ENCODE measurements around the gene SPATA31C1. TPM values are rescaled to one million over a fixed set of nuclear protein-coding genes. Genes with fewer than 3 reads are reported as not detected.

Gene SPATA31C1
- total and polyA plus RNA-seq, 2 donors (not counting 1 experiment from before 2014, with no cell fraction given), result not detected

- no peaks in the 10 kb centered on the region for H3K36me3 ChIP-seq (ENCODE audit: control insufficient read depth, insufficient read depth, low read length)
- no peaks in the 10 kb centered on the region for H3K4me1 ChIP-seq (ENCODE audit: control insufficient read depth, extremely low read depth, insufficient read depth, low read length)
- H3K9me3 ChIP-seq (ENCODE audit: control insufficient read depth, insufficient read depth, low read depth, low read length), result no peaks in the 10 kb centered on the region
- H3K4me2 ChIP-seq (ENCODE audit: extremely low read depth, insufficient read depth, low read length), result no peak overlapping the region
- DNase-seq (ENCODE audit: low read depth in 2 of 2), result no peak
- no peak overlapping the region for H3K9ac ChIP-seq (ENCODE audit: insufficient read depth, low read length)
- no peaks in the 10 kb centered on the region for H3K27me3 ChIP-seq (ENCODE audit: control insufficient read depth, insufficient read depth, low read length)
- H2AFZ ChIP-seq (ENCODE audit: low read length), result no peak overlapping the region
- H3K4me3 ChIP-seq (replicated peaks in 1 of 4; ENCODE audit: control extremely low read depth in 1 of 4, insufficient read depth in 1 of 4, low read depth in 3 of 4, low read length in 4 of 4), result no peak overlapping the region
- TF ChIP-seq CTCF (conservative IDR thresholded peaks at IDR 0.05 in 1 of 2, IDR thresholded peaks at IDR 0.05 in 1 of 2; ENCODE audit: low read depth in 1 of 2, low read length in 2 of 2) (no peak), EZH2 (IDR thresholded peaks at IDR 0.05; ENCODE audit: low read length, missing control alignments) (no peak)
- no peaks in the 10 kb centered on the region for H3K79me2 ChIP-seq (ENCODE audit: control insufficient read depth, insufficient read depth, low read length)
- H3K27ac ChIP-seq (ENCODE audit: insufficient read depth, low read length), result no peak overlapping the region
- H4K20me1 ChIP-seq (ENCODE audit: control insufficient read depth, extremely low read depth, insufficient read depth, low read length), result no peaks in the 10 kb centered on the region
Measured at GRCh38 chr9:87944096-87944495, 26.3 kb downstream of the SPATA31C1 start.

- no peak overlapping the region for H3K9ac ChIP-seq (ENCODE audit: insufficient read depth, low read length)
- DNase-seq (ENCODE audit: low read depth in 2 of 2), result no peak
- TF ChIP-seq CTCF (conservative IDR thresholded peaks at IDR 0.05 in 1 of 2, IDR thresholded peaks at IDR 0.05 in 1 of 2; ENCODE audit: low read depth in 1 of 2, low read length in 2 of 2) (no peak), EZH2 (IDR thresholded peaks at IDR 0.05; ENCODE audit: low read length, missing control alignments) (no peak)
- no peak overlapping the region for H3K4me2 ChIP-seq (ENCODE audit: extremely low read depth, insufficient read depth, low read length)
- no peak overlapping the region for H2AFZ ChIP-seq (ENCODE audit: low read length)
- H3K4me1 ChIP-seq (ENCODE audit: control insufficient read depth, extremely low read depth, insufficient read depth, low read length), result no peaks in the 10 kb centered on the region
- H3K9me3 ChIP-seq (ENCODE audit: control insufficient read depth, insufficient read depth, low read depth, low read length), result no peaks in the 10 kb centered on the region
- no peaks in the 10 kb centered on the region for H3K27me3 ChIP-seq (ENCODE audit: control insufficient read depth, insufficient read depth, low read length)
- no peaks in the 10 kb centered on the region for H3K79me2 ChIP-seq (ENCODE audit: control insufficient read depth, insufficient read depth, low read length)
- no peaks in the 10 kb centered on the region for H4K20me1 ChIP-seq (ENCODE audit: control insufficient read depth, extremely low read depth, insufficient read depth, low read length)
- H3K4me3 ChIP-seq (replicated peaks in 1 of 4; ENCODE audit: control extremely low read depth in 1 of 4, insufficient read depth in 1 of 4, low read depth in 3 of 4, low read length in 4 of 4), result peak overlapping the region in 1 of 4 experiments; percentile 10
- no peaks in the 10 kb centered on the region for H3K36me3 ChIP-seq (ENCODE audit: control insufficient read depth, insufficient read depth, low read length)
- H3K27ac ChIP-seq (ENCODE audit: insufficient read depth, low read length), result no peak overlapping the region
Measured at GRCh38 chr9:87944682-87945081, 26.9 kb downstream of the SPATA31C1 start.

GRCh38 chr9:87950296-87950695, 32.5 kb downstream of the SPATA31C1 start:
- DNase-seq (ENCODE audit: low read depth in 2 of 2), result no peak
- TF ChIP-seq CTCF (conservative IDR thresholded peaks at IDR 0.05 in 1 of 2, IDR thresholded peaks at IDR 0.05 in 1 of 2; ENCODE audit: low read depth in 1 of 2, low read length in 2 of 2) (no peak), EZH2 (IDR thresholded peaks at IDR 0.05; ENCODE audit: low read length, missing control alignments) (no peak)

More at GRCh38 chr9:87950296-87950695, 32.5 kb downstream of the SPATA31C1 start:
- H3K9me3 ChIP-seq (ENCODE audit: control insufficient read depth, insufficient read depth, low read depth, low read length), result no peaks in the 10 kb centered on the region
- no peaks in the 10 kb centered on the region for H3K36me3 ChIP-seq (ENCODE audit: control insufficient read depth, insufficient read depth, low read length)
- no peak overlapping the region for H3K9ac ChIP-seq (ENCODE audit: insufficient read depth, low read length)
- no peaks in the 10 kb centered on the region for H4K20me1 ChIP-seq (ENCODE audit: control insufficient read depth, extremely low read depth, insufficient read depth, low read length)
- no peaks in the 10 kb centered on the region for H3K79me2 ChIP-seq (ENCODE audit: control insufficient read depth, insufficient read depth, low read length)
- H3K4me3 ChIP-seq (replicated peaks in 1 of 4; ENCODE audit: control extremely low read depth in 1 of 4, insufficient read depth in 1 of 4, low read depth in 3 of 4, low read length in 4 of 4), result no peak overlapping the region
- H3K27ac ChIP-seq (ENCODE audit: insufficient read depth, low read length), result no peak overlapping the region
- no peak overlapping the region for H3K4me2 ChIP-seq (ENCODE audit: extremely low read depth, insufficient read depth, low read length)
- H3K4me1 ChIP-seq (ENCODE audit: control insufficient read depth, extremely low read depth, insufficient read depth, low read length), result no peaks in the 10 kb centered on the region
- no peak overlapping the region for H2AFZ ChIP-seq (ENCODE audit: low read length)
- H3K27me3 ChIP-seq (ENCODE audit: control insufficient read depth, insufficient read depth, low read length), result no peaks in the 10 kb centered on the region

Measured in fibroblast of lung (primary cell).